GM12801 (cell line): Measurements from ENCODE around the gene AGXT2.

ENCODE experiments used
- TF ChIP-seq, protein P1 (sequence below): IDR thresholded peaks from one replicate; pipeline ENCODE4 v1.5.1; 2011; ENCODE audit warnings: control low read depth; ENCODE audit not compliant: insufficient read length; ENCODE audit errors: extremely low read depth

The AGXT2 gene

GRCh38 chr5:35047785-35048404 lies at the start of gene AGXT2:
Gene AGXT2, minus strand, starts transcription at chr5:35047949. Its CDS starts 57 bp downstream, at chr5:35047892.
- TF ChIP-seq, protein P1, sequence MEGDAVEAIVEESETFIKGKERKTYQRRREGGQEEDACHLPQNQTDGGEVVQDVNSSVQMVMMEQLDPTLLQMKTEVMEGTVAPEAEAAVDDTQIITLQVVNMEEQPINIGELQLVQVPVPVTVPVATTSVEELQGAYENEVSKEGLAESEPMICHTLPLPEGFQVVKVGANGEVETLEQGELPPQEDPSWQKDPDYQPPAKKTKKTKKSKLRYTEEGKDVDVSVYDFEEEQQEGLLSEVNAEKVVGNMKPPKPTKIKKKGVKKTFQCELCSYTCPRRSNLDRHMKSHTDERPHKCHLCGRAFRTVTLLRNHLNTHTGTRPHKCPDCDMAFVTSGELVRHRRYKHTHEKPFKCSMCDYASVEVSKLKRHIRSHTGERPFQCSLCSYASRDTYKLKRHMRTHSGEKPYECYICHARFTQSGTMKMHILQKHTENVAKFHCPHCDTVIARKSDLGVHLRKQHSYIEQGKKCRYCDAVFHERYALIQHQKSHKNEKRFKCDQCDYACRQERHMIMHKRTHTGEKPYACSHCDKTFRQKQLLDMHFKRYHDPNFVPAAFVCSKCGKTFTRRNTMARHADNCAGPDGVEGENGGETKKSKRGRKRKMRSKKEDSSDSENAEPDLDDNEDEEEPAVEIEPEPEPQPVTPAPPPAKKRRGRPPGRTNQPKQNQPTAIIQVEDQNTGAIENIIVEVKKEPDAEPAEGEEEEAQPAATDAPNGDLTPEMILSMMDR, result no peak

GRCh38 chr5:35096932-35097331 lies 49.2 kb upstream of the AGXT2 start:
- TF ChIP-seq, protein P1, result no peak

- TF ChIP-seq, protein P1, result no peak
Observed at GRCh38 chr5:35096216-35096615, 48.5 kb upstream of the AGXT2 start.

- TF ChIP-seq, protein P1, result no peak
Observed at GRCh38 chr5:35095366-35095765, 47.6 kb upstream of the AGXT2 start.

GRCh38 chr5:35094948-35095347 lies 47.2 kb upstream of the AGXT2 start:
- TF ChIP-seq, protein P1, result no peak

- TF ChIP-seq, protein P1, result no peak
Observed at GRCh38 chr5:35092703-35093102, 45.0 kb upstream of the AGXT2 start.

DNA sequence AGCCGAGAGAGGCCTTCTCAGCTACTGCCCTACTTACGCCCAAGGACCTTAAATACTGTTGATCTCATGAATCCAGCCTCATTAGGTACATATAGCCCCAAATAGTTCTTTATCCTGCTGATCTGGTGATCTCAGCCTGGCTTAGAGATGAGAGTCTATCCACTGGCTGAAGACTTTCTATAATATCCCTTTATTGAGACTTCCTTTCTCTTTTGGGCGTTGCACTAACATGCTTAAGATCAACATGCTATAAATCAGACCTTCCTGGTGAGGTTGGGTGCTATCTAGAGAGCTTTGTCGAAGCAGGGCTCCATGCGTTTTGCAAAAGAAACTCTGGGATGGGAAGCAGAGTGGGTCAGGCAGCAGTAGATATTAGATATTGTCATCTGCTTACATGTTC lies 44.0 kb upstream of the AGXT2 start:
- TF ChIP-seq, protein P1, result no peak
